Measurements from ENCODE around the gene NAPEPLD.

DNA sequence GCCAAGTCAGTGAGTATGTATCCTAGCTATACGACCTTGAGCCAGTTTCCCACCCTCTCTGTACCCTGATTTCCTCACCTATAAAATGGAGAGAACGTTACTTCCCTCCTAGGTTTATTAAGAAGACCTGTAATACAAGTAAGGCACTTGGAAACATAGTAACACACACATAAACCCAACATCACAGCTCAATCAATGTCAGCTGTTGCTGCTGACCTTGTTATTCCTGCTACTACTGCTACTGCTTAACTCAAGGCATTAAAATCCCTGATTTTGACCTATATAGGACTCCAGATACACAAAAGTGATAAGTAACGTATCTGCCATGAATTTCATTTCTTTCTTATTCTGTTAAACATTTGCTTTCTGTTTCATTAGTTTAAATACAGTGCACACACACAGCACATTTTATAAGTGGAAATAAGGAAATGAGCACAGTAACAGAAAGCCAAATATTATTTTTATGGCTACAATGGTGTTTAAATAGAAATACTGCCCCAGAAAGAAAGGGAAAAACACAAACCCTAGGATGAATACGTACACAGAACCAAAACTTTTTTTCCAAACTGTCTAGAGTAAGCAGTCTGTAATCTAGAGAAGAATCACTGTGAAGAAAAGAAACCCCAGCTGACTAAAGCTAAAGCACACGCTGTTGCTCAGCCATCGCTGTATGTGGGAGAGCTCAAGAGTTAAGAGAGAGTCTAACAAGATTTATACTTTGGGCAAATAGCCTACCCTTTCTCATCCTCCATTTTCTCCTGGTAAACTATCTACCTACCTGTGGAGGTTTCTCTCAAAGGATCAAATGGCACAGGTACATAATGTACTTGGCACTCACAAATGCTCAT is 19.0 kb downstream of the NAPEPLD start:
- TF ChIP-seq, protein P1, sequence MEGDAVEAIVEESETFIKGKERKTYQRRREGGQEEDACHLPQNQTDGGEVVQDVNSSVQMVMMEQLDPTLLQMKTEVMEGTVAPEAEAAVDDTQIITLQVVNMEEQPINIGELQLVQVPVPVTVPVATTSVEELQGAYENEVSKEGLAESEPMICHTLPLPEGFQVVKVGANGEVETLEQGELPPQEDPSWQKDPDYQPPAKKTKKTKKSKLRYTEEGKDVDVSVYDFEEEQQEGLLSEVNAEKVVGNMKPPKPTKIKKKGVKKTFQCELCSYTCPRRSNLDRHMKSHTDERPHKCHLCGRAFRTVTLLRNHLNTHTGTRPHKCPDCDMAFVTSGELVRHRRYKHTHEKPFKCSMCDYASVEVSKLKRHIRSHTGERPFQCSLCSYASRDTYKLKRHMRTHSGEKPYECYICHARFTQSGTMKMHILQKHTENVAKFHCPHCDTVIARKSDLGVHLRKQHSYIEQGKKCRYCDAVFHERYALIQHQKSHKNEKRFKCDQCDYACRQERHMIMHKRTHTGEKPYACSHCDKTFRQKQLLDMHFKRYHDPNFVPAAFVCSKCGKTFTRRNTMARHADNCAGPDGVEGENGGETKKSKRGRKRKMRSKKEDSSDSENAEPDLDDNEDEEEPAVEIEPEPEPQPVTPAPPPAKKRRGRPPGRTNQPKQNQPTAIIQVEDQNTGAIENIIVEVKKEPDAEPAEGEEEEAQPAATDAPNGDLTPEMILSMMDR (IDR thresholded peaks at IDR 0.05; ENCODE audit: low read length), result no peak
- no peak for TF ChIP-seq EZH2phosphoT487 (IDR thresholded peaks at IDR 0.05; ENCODE audit: low read length)
